CD4-positive, alpha-beta T cell treated with Interleukin-12 subunit alpha and Interleukin-12 subunit beta, for 1 hour (primary cell): Measurements from ENCODE around the gene TAMM41.
"Not testable (repeated sequence)": the region's sequence is repeated elsewhere in the genome, so short reads cannot be mapped to it uniquely, and the experiment has no call there.

Experiments
- DNase-seq: peaks from one replicate; pipeline ENCODE4 v3.0.0-alpha.2; 2020

TAMM41 gene

GRCh38 chr3:11759996-11760395 lies 86.7 kb downstream of the TAMM41 start:
- no peak for DNase-seq

GRCh38 chr3:11757929-11758328 lies 88.8 kb downstream of the TAMM41 start:
- DNase-seq = no peak

- no peak for DNase-seq
Measured at GRCh38 chr3:11757441-11757875, 89.2 kb downstream of the TAMM41 start.

GRCh38 chr3:11755276-11755675 lies 91.4 kb downstream of the TAMM41 start:
- no peak for DNase-seq

- DNase-seq = not testable (repeated sequence)
Measured at GRCh38 chr3:11752254-11752653, 94.4 kb downstream of the TAMM41 start.

GRCh38 chr3:11748306-11748705 lies 98.4 kb downstream of the TAMM41 start:
- not testable (repeated sequence) for DNase-seq
